T-helper 2 cell (primary cell): ENCODE results near the gene C12orf56.

Experiments used
- DNase-seq, 5 experiments: peaks; one replicate each; pipeline versions ENCODE4 v3.0.0 to v3.0.0-alpha.2; 2012 to 2022
- total RNA-seq, 2 donors: gene quantifications; one replicate each; lab custom pipeline; 2026; lab: John Stamatoyannopoulos, UW

The C12orf56 gene, protein sequence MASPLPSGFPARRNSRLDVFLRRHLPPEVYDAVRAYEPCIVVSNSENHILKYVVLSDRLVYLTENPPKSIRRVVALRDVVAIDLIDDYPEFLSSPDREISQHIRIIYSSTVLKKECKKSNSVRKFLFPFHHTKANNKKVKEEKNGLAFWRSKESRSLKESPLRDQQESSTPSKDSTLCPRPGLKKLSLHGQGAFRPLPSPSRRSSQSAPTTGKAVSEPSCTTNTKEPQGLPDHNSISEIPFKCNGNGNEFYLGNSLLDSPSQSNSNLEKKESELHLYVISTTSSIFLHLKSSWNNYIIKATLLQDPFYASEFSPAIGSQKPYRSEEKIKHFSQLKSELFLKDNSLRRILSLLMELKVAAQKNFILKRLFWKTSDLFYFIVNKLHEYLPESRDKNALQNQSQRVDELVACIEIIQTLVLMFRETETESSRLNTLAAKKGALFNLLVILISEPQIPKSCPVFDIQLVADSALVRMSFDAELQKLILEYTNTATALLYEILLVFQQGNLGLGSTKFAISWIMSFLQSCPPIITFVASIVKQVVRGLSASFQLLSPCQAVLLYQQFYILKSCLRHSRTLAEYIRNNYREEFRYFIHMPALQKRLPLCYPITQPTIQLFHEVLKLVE
- 0.31 to 0.34 reads per million in 2 donors for total RNA-seq

DNA sequence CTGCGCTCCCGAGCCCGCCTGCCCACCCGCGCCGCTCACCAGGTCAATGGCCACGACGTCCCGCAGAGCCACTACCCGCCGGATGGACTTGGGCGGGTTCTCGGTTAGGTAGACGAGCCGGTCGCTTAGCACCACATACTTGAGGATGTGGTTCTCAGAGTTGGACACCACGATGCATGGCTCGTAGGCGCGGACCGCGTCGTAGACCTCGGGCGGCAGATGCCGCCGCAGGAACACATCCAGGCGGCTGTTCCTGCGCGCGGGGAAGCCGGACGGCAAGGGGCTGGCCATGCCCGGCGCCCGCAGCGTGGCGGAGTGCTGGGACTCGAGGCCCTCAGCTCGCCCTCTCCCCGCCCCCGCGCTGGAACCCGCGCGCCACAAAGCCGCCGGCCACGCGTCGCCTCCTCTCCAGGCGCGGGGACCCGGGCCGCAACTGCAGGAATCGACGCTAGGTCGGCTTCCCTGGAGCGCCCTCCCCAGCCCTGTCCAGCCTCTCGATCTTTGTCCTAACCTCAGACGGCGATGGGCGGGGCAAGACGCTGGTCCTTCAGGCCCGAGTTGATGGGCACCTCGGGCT, at the start of gene C12orf56:
Gene C12orf56, minus strand, starts transcription at position 484 of the 577 bp plus-strand sequence. Its CDS starts 193 bp downstream, at position 291.
- DNase-seq, result peak in 1 of 5 experiments; percentile 52

DNA sequence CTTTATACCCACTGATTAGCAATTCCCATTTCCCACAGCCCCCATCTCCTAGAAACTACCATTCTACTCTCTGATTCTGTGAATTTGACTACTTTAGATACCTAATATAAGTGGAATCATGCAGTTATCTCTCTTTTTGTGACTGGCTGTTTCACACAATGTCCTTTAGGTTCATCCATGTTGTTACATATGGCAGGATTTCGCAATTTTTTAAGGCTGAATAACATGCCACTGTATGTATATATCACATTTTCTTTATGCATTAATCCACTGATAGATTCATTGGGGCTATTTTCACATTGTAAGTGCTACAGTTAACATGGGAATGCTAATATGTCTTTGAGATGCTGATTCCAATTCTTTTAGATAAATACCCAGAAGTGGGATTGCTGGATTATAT, 49.5 kb upstream of the C12orf56 start:
- no peak for DNase-seq

DNA sequence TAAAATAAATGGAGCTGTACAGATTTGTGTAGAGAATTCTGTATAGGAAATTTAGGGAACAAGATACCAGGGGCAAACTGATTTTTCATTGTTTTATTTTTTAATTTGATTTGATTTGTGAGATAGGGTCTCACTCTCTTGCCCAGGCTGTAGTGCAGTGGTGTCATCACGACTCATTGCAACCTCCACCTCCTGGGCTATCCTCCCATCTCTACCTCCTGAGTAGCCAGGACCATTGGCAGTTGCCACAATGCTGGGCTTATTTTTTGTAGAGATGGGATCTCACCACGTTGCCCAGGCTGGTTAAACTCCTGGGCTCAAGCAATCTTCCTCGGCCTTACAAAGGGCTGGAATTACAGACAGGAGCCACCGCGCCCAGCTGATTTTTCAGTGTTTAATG, 43.4 kb upstream of the C12orf56 start:
- DNase-seq, result no peak

DNA sequence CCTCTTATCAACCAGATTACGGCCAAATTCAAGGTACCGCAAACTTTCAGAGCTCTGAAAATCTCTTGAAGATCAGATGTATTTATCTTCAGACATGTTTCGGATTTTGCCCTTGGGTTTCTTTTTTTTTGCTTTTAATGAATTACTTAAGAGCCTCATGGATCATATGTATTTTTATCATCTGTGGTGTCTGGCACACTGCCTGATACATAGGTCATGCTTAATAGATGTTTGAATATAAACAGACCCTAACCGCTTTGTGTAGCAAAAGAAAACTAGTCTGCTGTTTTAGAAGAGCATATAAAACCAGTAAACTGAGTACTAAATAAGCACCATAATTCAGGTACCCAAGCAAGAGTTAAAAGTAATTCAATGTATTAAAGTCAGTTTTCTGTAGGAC, 41.2 kb upstream of the C12orf56 start:
- DNase-seq, result no peak

DNA sequence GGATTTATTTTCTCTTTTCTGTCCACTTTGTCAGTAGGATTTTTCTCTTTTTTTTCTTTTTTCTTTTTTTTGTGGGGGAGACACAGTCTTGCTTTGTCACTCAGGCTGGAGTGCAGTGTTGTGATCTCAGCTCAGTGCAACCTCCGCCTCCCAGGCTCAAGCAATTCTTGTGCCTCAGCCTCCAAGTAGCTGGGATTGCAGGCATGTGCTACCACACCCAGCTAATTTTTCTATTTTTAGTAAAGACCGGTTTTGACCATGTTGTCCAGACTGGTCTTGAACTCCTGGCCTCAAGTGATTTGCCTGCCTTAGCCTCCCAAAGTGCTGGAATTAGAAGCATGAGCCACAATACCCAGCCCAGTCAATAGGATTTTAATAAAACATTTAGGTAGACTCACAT, 40.3 kb upstream of the C12orf56 start:
- DNase-seq, result no peak

DNA sequence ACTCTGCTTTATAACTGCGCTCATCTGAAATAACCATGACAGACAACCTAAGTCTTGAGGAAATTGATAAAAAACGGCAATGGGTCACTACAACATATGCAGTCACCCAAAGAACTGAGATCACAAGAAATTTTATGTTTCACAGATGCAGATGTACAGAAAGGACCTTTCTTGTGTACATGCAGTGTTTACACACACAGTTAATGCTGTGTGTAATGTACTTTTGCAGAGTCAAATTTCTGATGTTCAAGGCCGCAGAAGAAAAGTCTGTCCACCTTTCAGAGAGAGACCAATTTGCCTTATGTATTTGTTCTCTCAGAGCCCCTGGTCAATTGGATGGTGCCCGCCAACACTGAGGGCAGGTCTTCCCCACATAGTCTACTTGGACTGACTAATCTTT, 38.4 kb upstream of the C12orf56 start:
- no peak for DNase-seq

DNA sequence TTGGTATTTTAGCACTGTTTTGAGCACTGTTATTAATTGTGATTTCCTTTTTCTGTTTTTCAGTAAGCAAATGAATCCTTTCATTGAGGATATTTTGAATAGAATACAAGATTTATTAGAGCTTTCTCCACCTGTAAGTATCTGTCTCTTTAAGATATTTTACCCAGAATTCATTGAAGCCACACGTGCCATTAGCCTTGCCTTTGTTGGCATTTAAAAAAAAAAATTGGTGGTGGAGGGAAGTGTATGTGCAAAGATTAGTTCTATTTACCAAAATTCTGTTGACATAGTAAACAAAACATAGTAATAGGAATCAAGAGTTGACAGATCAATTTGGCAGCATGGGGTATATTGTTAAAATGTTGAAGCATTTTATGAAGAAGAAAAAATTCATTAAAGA, 37.4 kb upstream of the C12orf56 start:
- no peak for DNase-seq

DNA sequence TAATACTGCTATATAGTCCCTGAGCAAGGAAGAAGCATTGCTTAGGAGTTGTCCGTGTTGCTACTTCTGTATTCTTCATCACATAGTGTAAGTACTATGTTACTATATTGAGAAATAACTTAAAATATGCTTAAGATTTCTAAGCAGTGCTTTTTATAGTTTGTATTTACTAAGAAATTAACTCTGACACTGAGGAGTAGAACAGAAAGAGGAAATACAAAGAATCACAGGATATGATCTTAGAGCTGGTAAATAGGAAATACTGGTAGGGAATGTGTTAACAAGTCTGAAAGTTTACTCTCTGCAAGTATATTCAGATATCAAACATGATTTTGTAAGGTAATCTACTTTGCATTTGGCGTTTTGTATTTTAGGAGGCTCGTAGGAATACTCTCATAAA, 29.1 kb upstream of the C12orf56 start:
- no peak for DNase-seq

DNA sequence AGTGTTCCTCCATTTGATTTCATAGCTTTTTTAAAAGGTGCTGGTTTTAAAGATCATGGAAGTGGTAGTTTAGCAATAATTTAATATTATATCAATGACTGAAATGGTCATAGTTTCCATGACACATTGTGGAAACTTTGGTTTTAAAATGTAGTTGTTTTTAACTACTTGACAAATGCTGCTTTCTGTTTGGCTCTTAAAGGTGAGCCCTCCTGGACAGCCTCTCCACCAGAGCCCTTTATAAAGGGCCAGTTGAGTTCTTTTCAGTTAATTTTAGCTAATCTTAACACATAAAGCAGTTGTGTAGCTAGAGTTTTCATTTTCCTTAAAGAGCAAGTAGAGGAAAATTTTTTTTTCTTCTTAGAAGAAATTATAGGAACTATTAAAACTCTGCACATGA, 27.7 kb upstream of the C12orf56 start:
- DNase-seq, result no peak

DNA sequence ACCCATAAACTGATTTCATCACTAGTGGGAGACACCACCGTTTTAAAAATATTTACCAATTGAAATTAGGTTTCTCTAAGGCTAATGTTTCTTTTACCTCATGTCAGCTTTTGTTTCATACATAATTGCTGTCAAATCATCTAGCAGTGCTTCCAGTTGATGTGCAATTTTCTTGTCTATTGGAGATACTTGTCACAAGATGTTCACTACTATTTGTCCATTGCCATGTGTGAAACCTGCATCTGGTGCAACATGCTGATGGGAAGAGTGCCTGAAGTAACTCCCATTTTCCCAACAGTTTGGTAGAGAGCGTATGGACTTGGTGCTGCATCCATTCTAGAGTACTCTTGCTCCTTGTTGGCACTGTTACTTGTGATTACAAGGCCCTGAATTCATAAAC, 23.3 kb upstream of the C12orf56 start:
- DNase-seq, result no peak

DNA sequence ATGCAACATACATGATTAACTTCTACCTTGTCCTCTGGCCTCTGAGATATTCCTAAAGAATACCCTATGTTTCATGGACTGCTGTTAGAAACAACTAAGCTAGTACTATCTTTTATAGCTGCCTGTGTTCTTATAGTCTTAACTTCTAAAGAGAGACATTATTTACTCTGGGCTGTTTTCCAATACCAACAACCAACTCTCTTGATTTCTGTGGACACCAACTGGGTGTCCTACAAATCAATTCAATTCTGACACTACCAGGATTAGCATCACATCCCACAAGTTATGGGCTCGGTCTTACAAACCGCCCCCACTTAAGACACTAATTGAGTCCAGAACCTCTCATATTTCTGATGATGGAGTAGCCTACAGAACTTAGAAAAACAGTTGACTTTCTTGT, 21.9 kb upstream of the C12orf56 start:
- DNase-seq, result no peak

DNA sequence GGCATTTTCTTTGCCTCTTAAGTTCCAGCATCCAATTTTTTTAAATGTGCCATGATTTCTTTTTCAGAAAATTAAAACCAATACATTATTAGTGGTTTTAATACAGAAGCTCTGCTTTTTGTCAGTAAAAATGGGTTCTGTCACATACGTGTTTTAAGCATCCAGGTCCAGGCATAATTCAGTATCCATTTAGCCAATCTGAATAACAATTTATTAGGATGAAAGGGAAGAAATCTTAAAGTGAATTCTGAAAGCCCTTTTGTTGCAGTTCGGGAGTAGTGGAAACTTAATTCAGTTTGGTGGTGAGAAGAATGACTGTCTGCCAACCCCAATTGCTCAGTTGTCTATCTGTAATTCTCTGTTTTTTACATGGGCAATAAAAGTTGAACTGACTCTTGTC, 20.9 kb upstream of the C12orf56 start:
- no peak for DNase-seq

DNA sequence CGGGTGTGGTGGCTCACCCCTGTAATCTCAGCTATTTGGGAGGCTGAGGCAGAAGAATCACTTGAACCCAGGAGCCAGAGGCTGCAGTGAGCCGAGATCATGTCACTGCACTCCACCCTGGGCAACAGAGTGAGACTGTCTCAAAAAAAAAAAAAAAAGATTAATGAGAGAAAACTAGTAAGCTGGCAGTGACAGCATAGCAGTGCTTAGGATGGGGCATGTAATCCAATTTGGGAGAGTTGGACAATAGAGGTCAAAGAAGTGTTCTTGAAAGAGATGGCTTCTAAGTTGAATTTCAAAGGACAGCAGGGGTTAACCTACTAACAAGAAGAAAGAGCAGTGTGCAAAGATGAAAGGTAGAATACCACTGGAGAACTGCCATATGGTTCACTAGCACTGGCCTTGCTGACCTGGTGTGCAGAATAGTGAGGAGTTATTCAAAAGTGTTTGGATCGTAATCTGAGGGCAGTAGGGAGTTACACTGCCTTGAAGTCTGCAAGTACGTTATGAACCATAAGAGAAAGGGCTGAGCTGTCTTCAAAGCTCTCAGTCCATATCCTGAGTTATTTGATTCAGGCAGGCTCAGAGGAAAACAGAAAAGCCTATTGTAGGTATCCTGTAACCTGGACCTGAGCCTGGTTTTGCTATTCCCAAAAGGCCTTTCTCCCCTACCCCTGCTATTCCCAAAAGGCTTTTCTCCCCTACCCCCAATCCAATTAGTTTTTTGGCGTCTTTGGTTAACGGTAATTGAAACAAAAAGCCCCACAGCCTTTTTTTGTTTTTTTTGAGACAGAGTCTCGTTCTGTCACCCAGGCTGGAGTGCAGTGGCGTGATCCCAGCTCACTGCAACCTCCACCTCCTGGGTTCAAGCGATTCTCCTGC, 17.0 kb upstream of the C12orf56 start:
- no peak for DNase-seq

DNA sequence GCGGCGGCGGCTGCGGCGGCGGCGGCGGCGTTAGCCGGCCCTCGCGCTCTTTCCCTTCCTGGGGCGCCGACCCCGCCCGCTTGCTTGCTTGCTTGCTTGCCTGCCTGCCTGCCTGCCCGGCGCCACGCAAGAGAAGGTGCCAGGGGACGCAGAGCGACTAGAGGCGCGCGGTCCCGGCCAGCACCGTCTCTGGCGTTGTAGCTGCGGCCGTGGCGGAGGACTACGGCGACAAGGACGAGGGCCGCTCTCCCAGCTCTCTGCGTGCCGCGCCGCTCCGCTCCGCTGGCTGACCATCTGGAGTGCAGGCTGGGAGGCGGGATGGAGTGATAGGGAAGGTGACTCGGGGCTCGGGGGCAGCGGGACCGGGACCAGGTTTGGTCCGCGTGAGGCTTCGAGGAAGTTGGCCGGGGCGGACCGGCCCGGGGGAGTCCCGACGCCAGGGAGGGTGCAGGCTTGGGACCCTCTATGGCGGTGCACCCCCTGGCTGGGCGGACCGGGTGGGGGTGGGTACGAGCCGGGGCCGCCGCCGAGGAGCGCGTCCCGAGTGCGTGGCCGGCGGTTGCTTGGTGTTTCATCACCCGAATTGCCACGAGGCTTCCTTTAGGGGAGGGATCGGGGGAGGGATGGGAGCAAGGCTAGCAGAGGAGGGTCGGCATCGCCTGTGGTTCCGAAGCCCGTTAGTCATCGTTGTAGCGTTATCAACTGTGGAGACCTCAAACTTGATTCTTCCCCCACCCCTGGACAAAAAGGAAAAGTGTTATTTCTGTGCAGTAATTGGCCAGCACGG, 14.1 kb upstream of the C12orf56 start:
- peak in 4 of 5 experiments; percentile 18 to 67 (median 41) for DNase-seq

DNA sequence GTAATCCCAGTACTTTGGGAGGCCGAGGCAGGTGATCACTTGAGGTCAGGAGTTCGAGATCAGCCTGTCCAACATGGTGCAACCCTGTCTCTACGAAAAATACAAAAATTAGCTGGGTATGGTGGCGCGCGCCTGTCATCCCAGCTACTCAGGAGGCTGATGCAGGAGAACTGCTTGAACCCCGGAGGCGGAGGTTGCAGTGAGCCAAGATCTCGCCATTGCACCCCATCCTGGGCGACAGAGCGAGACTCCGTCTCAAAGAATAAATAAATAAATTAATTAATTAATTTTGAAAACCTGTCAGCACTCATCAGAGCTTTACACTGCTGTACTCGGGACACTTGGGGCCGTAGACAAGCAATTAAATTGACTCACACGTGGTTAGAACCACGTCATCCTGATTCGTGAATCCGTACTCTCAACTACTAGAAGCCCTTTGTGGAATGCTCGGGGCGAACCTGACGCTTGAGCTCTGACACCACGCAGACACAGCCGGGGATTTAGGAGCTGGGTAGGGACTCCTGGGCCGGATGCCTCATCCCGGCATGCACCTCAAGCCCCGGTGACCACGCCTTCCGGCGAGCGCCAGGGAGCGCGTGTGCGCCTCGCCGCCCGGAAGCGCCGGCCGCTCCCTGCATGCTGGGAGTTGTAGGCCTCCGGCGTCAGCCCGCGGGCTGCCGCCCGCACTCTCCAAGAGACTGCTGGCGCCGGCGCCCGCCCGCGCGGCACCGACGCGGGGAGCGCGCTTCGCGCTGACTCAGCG, 13.3 kb upstream of the C12orf56 start, which contains the start of gene XPOT:
Gene XPOT, plus strand, starts transcription at position 686 of the 763 bp plus-strand sequence. CDS start 5,644 bp downstream, outside the sequence.
- DNase-seq, result peak; percentile 79 to 99 (median 91)

DNA sequence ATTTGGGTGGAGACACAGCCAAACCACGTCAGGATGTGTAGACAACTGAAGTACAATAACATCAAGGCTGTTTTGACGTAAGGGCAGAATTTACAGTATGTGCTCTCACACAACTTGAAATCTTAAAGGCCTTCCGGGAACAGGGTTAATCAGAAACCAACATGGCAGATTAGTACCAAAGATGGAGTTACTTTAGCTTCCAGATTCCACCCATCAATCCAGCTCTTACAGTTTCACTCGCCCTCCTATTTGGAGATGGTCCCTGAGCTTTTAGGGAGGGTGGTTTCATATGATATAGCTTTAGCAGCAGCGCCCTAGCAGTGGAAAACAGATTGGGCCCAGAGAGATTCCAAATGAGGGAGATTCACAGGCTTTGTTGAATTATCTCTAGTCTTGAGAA, 11.6 kb upstream of the C12orf56 start:
- no peak for DNase-seq

DNA sequence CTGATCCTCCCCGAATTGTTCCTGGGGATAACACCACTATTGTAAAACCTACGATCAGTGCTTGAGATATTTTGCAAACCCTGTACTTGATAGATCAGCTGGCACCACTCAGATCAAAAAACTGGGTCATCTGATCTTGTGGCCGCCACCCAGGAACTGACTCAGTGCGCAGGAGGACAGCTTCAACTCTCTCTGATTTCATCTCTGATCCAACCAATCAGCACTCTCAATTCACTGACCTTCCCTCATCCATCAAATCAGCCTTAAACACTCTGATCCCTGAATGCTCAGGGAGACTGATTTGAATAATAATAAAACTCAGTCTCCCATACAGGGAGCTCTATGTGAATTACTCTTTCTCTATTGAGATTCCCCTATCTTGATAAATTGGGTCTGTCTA, 9.5 kb upstream of the C12orf56 start:
- DNase-seq, result peak in 3 of 5 experiments; percentile 10 to 69 (median 49)

DNA sequence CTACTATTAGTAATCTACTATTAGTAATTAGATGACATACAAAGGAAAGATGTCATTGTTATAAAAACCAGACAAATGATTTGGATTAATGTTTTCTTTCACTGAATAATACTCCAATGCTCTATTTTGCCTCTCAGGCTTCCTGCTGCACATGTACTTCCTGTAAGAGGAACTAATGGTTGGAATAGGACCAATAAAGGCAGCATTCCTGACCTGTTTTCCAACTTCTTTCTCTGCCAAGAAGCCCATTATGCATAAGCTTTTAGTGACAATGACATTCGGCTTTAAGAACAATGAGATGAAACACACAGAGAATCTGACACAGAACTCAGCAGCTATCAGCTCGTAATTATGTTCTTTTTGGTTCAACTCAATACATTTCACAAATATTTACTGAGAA, 5.2 kb upstream of the C12orf56 start:
- no peak for DNase-seq

DNA sequence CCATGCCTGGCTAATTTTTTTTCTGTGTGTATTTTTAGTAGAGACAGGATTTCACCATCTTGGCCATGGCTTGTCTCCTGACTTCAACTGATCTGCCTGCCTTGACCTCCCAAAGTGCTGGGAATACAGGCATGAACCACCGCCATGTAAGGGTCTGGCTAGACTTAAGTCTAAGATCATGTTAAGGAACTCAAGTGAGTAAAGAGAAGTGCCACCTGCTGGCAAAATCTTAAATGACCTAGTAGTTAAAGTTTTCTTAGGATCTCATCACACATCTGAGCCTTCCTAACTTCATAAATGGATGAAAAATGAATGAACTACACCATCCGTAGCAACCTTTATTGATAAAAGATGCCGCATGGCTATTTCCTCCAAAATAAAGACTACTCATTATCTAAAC, 1.7 kb upstream of the C12orf56 start:
- DNase-seq, result peak in 1 of 5 experiments; percentile 43

DNA sequence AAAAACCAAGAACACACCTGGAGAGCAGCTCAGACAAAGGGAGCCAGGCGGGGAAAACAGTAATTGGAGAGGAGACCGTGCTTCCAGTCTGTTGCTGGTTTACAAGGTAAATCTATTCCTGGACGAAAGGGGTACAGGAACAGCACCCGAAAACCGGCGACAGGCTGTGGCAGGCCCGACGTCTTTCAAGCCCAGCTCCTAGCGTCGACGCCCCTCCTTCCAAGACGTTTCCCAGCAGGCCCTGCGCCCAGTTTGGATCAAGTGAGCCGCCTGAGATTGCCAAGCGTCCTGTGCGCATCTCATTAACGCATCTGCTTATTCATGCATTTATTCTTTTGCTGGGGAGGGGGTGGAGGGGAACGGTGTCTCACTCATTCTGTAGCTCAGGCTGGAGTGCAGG, 1.4 kb downstream of the C12orf56 start:
- no peak for DNase-seq

DNA sequence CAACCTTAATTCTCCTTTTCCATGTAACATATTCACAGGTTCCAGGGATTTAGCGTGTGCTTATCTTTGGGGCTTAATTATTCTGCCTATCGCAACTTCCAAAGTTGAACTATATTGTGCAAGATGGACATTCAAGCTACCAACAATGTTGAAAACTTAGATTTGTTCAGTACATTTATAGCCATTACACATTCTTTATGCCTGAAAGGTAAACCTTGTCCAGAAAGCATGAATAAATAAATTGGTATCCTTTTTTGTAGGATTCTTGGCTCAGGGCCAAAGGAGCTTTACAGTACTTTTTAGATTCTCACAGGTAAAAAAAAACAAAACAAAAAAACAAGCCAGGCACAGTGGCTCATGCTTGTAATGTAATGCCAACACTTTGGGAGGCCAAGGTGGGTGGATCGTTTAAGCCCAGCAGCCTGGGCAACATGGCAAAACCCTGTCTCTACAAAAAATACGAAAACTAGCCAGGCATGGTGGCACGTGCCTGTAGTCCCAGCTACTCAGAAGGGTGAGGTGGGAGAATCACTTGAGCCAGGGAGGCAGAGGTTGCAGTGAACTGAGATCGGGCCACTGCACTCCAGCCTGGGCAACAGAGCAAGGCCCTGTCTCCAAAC, 3.3 kb downstream of the C12orf56 start:
- no peak for DNase-seq
